Mesenchymal stem cell (in vitro differentiated cells and primary cell): ENCODE data around the gene SULT4A1.

ENCODE experiments used
- DNase-seq: peaks from one replicate; pipeline ENCODE4 v3.0.0-alpha.2; 2013
- H2AFZ ChIP-seq: one replicate; pipeline ENCODE4 v1.6.1; 2013; ENCODE audit warnings: low read depth, mild to moderate bottlenecking, control low read depth, inconsistent platforms, low read length, moderate library complexity
- H2AK5ac ChIP-seq: 2 replicates; pipeline ENCODE4 v1.6.1; 2013; ENCODE audit warnings: low read length, moderate library complexity, mild to moderate bottlenecking, inconsistent platforms; ENCODE audit not compliant: severe bottlenecking
- H2BK120ac ChIP-seq: one replicate; pipeline ENCODE4 v1.6.1; 2013; ENCODE audit warnings: low read depth, mild to moderate bottlenecking, inconsistent platforms, low read length, moderate library complexity
- H2BK12ac ChIP-seq, 2 experiments: one replicate each; pipeline ENCODE4 v1.6.1; 2013; ENCODE audit warnings: inconsistent platforms in 2 of 2, low read length in 2 of 2, mild to moderate bottlenecking in 2 of 2, moderate library complexity in 2 of 2, control low read depth in 1 of 2
- H2BK15ac ChIP-seq: one replicate; pipeline ENCODE4 v1.6.1; 2013; ENCODE audit warnings: mild to moderate bottlenecking, low read depth, inconsistent platforms; ENCODE audit not compliant: poor library complexity, severe bottlenecking
- H2BK5ac ChIP-seq: 2 replicates; pipeline ENCODE4 v1.6.1; 2013; ENCODE audit warnings: low read depth, mild to moderate bottlenecking, low read length, control low read depth, inconsistent platforms; ENCODE audit not compliant: poor library complexity, severe bottlenecking
- H3K14ac ChIP-seq, 2 experiments: one replicate each; pipeline ENCODE4 v1.6.1; 2013; ENCODE audit warnings: inconsistent platforms in 2 of 2, low read length in 2 of 2, control low read depth in 1 of 2, mild to moderate bottlenecking in 1 of 2, moderate library complexity in 1 of 2
- H3K18ac ChIP-seq, 2 experiments: one replicate each; pipeline ENCODE4 v1.6.1; 2013; ENCODE audit warnings: inconsistent platforms in 2 of 2, low read length in 2 of 2, control low read depth in 1 of 2, low read depth in 1 of 2, mild to moderate bottlenecking in 1 of 2
- H3K23ac ChIP-seq, 2 experiments: one replicate each; pipeline ENCODE4 v1.6.1; 2013; ENCODE audit warnings: inconsistent platforms in 2 of 2, low read length in 2 of 2, mild to moderate bottlenecking in 2 of 2, moderate library complexity in 2 of 2, control low read depth in 1 of 2
- H3K27ac ChIP-seq: 2 replicates; pipeline ENCODE4 v1.5.1; 2013; ENCODE audit warnings: mild to moderate bottlenecking, moderate library complexity, low read length, control low read depth, inconsistent platforms; ENCODE audit not compliant: poor library complexity, severe bottlenecking
- H3K27me3 ChIP-seq, 2 experiments: 2 replicates each; pipeline versions ENCODE4 v1.6.1 to v1.7.0; 2013; ENCODE audit warnings: low read length in 2 of 2, mild to moderate bottlenecking in 2 of 2, moderate library complexity in 2 of 2, control low read depth in 1 of 2, inconsistent platforms in 1 of 2; ENCODE audit not compliant: control insufficient read depth in 1 of 2, insufficient read depth in 1 of 2
- H3K36me3 ChIP-seq, 2 experiments: 2 replicates each; pipeline versions ENCODE4 v1.6.1 to v1.7.0; 2013; ENCODE audit warnings: low read length in 2 of 2, control low read depth in 1 of 2, inconsistent platforms in 1 of 2, low read depth in 1 of 2, mild to moderate bottlenecking in 1 of 2; ENCODE audit not compliant: insufficient read depth in 2 of 2, control insufficient read depth in 1 of 2
- H3K4ac ChIP-seq, 2 experiments: one replicate each; pipeline ENCODE4 v1.6.1; 2013; ENCODE audit warnings: inconsistent platforms in 2 of 2, low read length in 2 of 2, mild to moderate bottlenecking in 2 of 2, moderate library complexity in 2 of 2, control low read depth in 1 of 2, low read depth in 1 of 2
- H3K4me1 ChIP-seq: 2 replicates; pipeline ENCODE4 v1.6.1; 2013; ENCODE audit warnings: low read depth, low read length, control low read depth; ENCODE audit not compliant: control insufficient read depth, insufficient read depth
- H3K4me2 ChIP-seq: 2 replicates; pipeline ENCODE4 v1.6.1; 2013; ENCODE audit warnings: low read length, mild to moderate bottlenecking, inconsistent platforms; ENCODE audit not compliant: poor library complexity, severe bottlenecking
- H3K4me3 ChIP-seq, 2 experiments: 2 replicates each; pipeline versions ENCODE4 v1.5.1 to v1.7.0; 2013; ENCODE audit warnings: low read length in 2 of 2, mild to moderate bottlenecking in 2 of 2, control low read depth in 1 of 2, low read depth in 1 of 2; ENCODE audit not compliant: insufficient read depth in 1 of 2
- H3K79me1 ChIP-seq: replicated peaks from 2 replicates; pipeline ENCODE4 v1.6.1; 2013; ENCODE audit warnings: mild to moderate bottlenecking, control low read depth, low read length, inconsistent platforms; ENCODE audit not compliant: poor library complexity, severe bottlenecking
- H3K9ac ChIP-seq: 2 replicates; pipeline ENCODE4 v1.7.0; 2013; ENCODE audit warnings: mild to moderate bottlenecking, low read length, moderate library complexity
- H3K9me3 ChIP-seq: 2 replicates; pipeline ENCODE4 v1.7.0; 2013; ENCODE audit warnings: mild to moderate bottlenecking, low read length; ENCODE audit not compliant: control insufficient read depth
- H4K8ac ChIP-seq: one replicate; pipeline ENCODE4 v1.6.1; 2013; ENCODE audit warnings: inconsistent platforms, mild to moderate bottlenecking, low read length, moderate library complexity
- H4K91ac ChIP-seq: one replicate; pipeline ENCODE4 v1.6.1; 2013; ENCODE audit warnings: mild to moderate bottlenecking, low read length, inconsistent platforms
- WGBS: methylation state at CpG from one replicate; pipeline ENCODE4 v1.1.7; 2013; ENCODE audit warnings: mixed read lengths; 5-methylcytosine and 5-hydroxymethylcytosine counted together

Gene SULT4A1

DNA sequence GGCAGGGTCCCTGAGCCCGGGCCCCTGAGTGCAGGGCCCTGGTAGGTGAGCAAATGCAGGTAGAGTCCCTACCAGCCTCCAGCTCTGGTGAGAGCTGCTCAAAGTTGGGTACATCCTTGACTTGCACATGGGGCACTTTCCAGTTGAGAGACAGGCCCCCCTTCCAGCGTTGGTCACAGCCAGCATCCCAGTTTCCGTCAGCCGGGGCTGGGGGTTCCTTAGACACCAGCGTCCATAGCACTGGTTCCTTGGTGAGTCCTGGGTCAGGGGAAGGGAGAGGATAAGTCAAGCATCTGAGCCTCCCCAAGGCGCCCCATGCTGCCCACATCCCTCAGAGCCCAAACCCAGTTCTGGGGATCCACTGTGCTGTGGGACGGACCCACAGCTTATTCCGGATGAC is 23.9 kb upstream of the SULT4A1 start:
- Histone ChIP-seq H4K8ac (no peak overlapping the region), H2BK12ac (no peak overlapping the region), H3K9ac (no peak overlapping the region), H3K23ac (no peak overlapping the region), H3K4me2 (no peak overlapping the region), H3K4ac (no peak overlapping the region), H3K14ac (no peak overlapping the region), H3K9me3 (peaks cover 5% of the 10 kb centered on the region), H3K36me3 (no peaks in the 10 kb centered on the region), H3K27me3 (peaks cover 49 to 56% of the 10 kb centered on the region in 2 experiments), H2AK5ac (no peak overlapping the region), H3K27ac (no peak overlapping the region), H3K4me1 (peaks cover 7% of the 10 kb centered on the region), H4K91ac (no peak overlapping the region), H2BK15ac (no peak overlapping the region), H2AFZ (no peak overlapping the region), H2BK120ac (no peak overlapping the region), H2BK5ac (no peak overlapping the region), H3K79me1 (no peaks in the 10 kb centered on the region), H3K4me3 (no peak overlapping the region), H3K18ac (no peak overlapping the region)
- 71% methylated on average over 8 of the region's 8 CpGs for WGBS
- DNase-seq = no peak

DNA sequence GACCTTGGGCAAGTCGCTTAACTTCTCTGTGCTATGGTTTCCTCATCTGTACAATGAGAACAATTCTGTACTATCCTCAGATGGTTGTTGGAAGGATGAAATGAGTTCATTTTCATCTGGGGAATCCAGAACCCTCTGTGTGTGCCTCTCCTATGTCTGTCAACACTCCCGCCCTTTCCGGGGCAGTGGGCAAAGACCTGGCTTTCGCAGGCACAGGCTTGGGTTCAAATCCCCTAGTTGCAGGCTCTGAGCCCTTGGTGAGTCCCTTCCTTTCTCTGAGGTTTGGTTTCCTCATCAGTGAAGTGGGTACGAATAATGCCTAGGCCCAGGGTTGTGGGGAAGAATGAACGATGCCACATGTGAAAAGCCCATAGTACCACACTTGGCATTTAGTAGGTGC is 23.5 kb upstream of the SULT4A1 start:
- H3K9ac ChIP-seq = no peak overlapping the region
- H2BK12ac ChIP-seq = no peak overlapping the region
- no peak overlapping the region for H2AFZ ChIP-seq
- H3K4me3 ChIP-seq = no peak overlapping the region
- no peak overlapping the region for H2AK5ac ChIP-seq
- no peak overlapping the region for H3K4ac ChIP-seq
- H2BK5ac ChIP-seq = no peak overlapping the region
- H2BK15ac ChIP-seq = no peak overlapping the region
- no peak overlapping the region for H3K4me2 ChIP-seq
- H3K4me1 ChIP-seq = peaks cover 2% of the 10 kb centered on the region
- H3K18ac ChIP-seq = no peak overlapping the region
- H3K23ac ChIP-seq = no peak overlapping the region
- WGBS = 84% methylated on average over 6 of the region's 6 CpGs
- peaks cover 45 to 56% of the 10 kb centered on the region in 2 experiments for H3K27me3 ChIP-seq
- no peak overlapping the region for H4K8ac ChIP-seq
- H3K79me1 ChIP-seq = no peaks in the 10 kb centered on the region
- H3K27ac ChIP-seq = no peak overlapping the region
- no peak overlapping the region for H4K91ac ChIP-seq
- no peaks in the 10 kb centered on the region for H3K36me3 ChIP-seq
- no peak overlapping the region for H2BK120ac ChIP-seq
- H3K14ac ChIP-seq = no peak overlapping the region
- DNase-seq = no peak
- peaks cover 5% of the 10 kb centered on the region for H3K9me3 ChIP-seq

DNA sequence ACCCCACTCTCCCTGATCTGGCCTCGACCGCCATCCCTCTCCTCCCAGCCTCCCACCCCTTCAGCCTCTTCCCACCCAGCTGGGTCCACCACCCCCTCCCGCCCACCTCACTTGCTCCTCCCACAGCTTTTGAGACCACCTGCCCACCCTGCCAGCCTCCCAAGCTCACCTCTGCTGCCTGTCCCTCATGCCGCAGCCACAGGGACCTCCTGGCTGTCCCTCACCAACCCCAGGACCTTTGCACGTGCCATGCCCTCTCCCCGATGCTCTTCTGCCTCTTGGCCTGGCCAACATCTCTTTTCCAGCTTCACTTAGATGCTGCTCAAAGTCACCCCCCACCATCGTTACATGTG is 23.0 kb upstream of the SULT4A1 start:
- Histone ChIP-seq H2BK12ac (no peak overlapping the region), H3K14ac (no peak overlapping the region), H3K9me3 (peaks cover 5% of the 10 kb centered on the region), H3K36me3 (no peaks in the 10 kb centered on the region), H2BK15ac (no peak overlapping the region), H3K23ac (no peak overlapping the region), H3K9ac (no peak overlapping the region), H2AK5ac (no peak overlapping the region), H3K4me1 (peaks cover 2% of the 10 kb centered on the region), H2BK120ac (no peak overlapping the region), H3K4me2 (no peak overlapping the region), H2AFZ (no peak overlapping the region), H3K4me3 (no peak overlapping the region), H4K91ac (no peak overlapping the region), H3K27me3 (peaks cover 40 to 55% of the 10 kb centered on the region in 2 experiments), H4K8ac (no peak overlapping the region), H3K18ac (no peak overlapping the region), H3K4ac (no peak overlapping the region), H3K27ac (no peak overlapping the region), H3K79me1 (no peaks in the 10 kb centered on the region), H2BK5ac (no peak overlapping the region)
- WGBS = 65% methylated on average over 7 of the region's 7 CpGs
- DNase-seq = no peak

DNA sequence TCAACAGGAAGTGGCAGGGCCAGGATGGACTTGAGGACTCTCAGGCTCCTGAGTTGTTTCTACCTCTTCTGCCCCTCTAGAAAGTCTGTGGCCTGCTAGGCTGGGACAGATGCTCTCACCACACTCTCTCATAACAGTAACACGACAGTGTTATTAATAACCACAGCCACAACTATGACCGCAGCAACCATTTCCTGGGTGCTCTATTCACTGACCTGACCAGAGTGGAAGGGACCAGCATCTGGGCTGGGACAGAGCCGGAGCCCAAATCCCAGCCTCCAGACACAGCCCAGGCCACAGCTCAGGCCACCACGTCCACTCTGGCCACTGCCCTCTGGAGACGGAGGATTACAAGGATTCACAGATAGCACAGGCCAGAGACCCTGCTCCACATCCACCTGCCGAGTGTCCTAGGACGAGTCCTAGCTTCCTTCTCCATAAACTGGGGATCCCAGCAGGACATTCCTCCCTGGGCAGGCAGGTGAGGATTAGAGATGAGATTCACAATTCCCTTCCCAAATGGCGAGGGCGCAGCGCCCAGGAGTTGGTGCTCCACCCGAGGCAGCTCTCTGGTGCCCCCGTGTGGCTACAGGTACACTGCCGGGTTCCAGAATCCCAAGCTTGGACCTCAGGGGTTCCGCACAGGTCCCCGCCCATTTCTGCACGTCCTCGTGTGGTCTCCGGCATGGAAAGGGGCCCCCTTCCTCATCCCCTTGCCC is 22.4 kb upstream of the SULT4A1 start:
- Histone ChIP-seq H3K27ac (no peak overlapping the region), H4K8ac (no peak overlapping the region), H3K18ac (no peak overlapping the region), H3K4me2 (no peak overlapping the region), H3K4me3 (no peak overlapping the region), H2AFZ (no peak overlapping the region), H3K14ac (no peak overlapping the region), H3K23ac (no peak overlapping the region), H3K4me1 (peaks cover 2% of the 10 kb centered on the region), H2BK12ac (no peak overlapping the region), H2BK15ac (no peak overlapping the region), H3K79me1 (no peaks in the 10 kb centered on the region), H3K9me3 (peaks cover 5% of the 10 kb centered on the region), H3K27me3 (peaks cover 35 to 55% of the 10 kb centered on the region in 2 experiments), H3K36me3 (no peaks in the 10 kb centered on the region), H3K4ac (no peak overlapping the region), H2BK5ac (no peak overlapping the region), H3K9ac (no peak overlapping the region), H2AK5ac (no peak overlapping the region), H2BK120ac (no peak overlapping the region), H4K91ac (no peak overlapping the region)
- WGBS = 32% methylated on average over 15 of the region's 18 CpGs
- DNase-seq = peak; percentile 38
